Measurements from ENCODE around the gene ING5.
"Not testable (repeated sequence)": the region's sequence is repeated elsewhere in the genome, so short reads cannot be mapped to it uniquely, and the experiment has no call there.

Gene ING5

DNA sequence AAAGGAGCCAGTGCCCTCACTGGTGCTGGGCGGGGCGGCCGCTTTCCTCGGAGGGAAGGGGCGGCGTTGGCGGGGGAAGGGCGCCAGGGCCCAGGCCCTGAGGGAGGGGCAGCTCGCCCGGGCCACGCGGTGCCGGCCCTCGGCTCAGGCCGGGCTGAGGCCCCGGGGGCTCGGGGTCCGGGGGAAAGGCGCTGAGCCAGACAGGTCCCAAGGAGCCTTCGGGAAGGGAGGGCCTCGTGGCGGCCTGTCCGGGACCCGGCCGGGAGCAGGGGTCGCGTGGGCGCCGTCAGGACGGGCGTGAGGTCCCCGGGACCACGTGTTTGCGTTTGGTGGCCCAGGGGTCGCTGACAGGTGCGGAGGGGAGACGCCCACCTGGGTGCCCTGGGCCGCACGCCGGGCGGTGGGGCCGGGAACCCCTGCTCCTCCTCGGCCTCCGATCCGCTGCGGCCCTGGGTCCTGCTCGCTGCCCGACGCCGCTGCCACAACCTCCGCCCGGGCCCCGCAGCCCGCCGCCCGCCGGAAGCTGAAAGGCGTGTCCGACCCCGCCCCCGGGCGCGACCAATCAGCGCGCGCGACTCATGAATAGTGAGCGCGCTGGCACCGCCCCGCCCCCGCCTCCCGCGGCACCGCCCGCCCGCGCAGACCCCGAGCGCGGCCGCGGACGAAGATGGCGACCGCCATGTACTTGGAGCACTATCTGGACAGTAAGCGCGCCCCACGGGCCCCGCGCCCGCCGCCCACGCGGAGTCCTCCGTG, at the start of gene ING5:
ING5 (plus strand) TSS at position 641 of the 756 bp plus-strand sequence; CDS start at position 668, 27 bp downstream.
- in situ Hi-C loops (cut with MboI; ENCODE audit: low sequenced_read_pairs) = no loop called here

- in situ Hi-C loops (cut with MboI; ENCODE audit: low sequenced_read_pairs) = no loop called here
Measured at GRCh38 chr2:241652142-241652541, 49.7 kb upstream of the ING5 start.

DNA sequence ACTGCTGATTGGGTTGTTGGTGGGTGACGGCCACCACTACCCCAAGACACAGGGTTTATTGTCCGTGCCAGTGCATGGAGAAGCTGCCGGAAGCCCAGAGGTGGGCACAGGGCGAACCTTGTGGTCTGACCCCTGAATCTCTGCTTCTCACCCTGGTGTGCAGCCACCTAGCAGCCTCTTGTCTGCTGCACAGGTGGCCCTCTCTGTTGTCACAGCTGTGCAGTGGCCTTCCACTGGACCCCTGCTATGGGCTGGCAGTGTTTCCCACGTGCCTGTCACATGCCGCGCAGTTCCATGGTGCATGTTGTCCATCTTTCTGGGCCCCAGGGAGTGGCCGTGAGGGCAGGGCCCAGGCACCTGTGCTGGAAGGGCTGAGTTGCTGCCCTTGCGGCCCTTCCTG, 49.1 kb upstream of the ING5 start:
- in situ Hi-C loops (cut with MboI; ENCODE audit: low sequenced_read_pairs) = no loop called here

GRCh38 chr2:241653210-241653750, 48.6 kb upstream of the ING5 start:
- in situ Hi-C loops (cut with MboI; ENCODE audit: low sequenced_read_pairs) = no loop called here

DNA sequence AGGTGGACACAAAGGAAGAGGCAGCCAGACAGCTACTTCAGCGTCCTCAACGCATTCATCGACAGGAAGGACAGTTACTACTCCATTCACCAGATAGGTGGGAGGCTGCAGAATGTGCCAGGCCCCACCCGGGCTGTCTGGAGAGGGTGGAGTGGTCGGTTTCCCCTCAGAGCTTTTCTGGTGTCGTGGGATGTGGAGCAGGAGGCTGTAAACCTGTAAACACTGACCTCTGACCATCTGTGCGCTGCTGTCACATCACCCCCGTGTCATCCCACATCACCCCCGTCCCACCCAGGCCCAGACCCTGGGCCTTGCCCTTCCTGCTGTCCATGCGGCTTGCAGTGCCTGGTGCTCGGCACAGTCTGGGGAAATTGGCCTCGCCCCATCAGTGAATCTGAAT, 47.3 kb upstream of the ING5 start:
- in situ Hi-C loops (cut with MboI; ENCODE audit: low sequenced_read_pairs) = no loop called here

- in situ Hi-C loops (cut with MboI; ENCODE audit: low sequenced_read_pairs) = no loop called here
Measured at GRCh38 chr2:241655516-241656189, 46.2 kb upstream of the ING5 start.

GRCh38 chr2:241656190-241656741, 45.6 kb upstream of the ING5 start:
- in situ Hi-C loops (cut with MboI; ENCODE audit: low sequenced_read_pairs) = no loop called here

DNA sequence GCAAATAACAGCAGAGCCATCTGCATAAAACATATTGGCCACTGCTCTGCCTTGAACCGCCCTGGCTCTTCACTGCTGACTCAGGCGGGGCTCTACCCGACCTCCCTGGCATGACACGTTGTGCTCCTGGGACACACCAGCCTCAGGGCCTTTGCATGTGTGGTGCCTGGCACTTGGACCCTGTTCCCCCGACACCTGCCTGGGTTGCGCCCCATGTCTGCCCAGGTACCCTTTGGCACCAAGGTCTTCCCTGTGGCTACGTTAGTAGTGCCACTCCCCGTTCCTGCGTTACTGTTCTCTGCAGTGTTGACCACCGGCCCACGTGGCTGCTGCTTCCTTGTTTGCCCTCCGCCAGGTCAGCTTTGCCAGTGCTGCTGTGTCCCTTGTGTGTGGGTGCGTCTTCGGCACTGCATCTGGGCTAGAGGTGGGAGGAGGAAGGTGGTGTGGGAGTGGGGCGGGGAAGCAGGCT, 44.0 kb upstream of the ING5 start:
- in situ Hi-C loops (cut with MboI; ENCODE audit: low sequenced_read_pairs) = no loop called here

DNA sequence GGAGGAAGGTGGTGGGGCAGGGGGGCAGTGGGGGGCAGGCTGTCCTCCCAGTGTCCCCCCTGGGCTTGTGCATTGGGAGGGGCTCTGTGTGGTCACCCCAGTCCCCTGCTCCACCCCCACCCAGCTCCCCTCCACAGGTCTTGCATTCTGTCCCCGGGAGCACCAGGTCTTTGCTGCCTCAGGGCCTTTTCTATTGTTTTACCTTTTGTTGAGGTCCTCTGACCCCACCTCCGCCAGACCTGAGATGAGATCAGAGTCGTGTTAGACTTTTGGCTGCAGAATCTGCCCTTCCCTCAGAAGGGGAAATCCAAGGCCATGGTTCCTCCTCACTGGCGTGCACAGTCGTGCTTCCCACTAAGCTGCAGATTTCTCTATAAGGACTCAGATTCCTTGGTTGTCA, 43.5 kb upstream of the ING5 start:
- in situ Hi-C loops (cut with MboI; ENCODE audit: low sequenced_read_pairs) = no loop called here

DNA sequence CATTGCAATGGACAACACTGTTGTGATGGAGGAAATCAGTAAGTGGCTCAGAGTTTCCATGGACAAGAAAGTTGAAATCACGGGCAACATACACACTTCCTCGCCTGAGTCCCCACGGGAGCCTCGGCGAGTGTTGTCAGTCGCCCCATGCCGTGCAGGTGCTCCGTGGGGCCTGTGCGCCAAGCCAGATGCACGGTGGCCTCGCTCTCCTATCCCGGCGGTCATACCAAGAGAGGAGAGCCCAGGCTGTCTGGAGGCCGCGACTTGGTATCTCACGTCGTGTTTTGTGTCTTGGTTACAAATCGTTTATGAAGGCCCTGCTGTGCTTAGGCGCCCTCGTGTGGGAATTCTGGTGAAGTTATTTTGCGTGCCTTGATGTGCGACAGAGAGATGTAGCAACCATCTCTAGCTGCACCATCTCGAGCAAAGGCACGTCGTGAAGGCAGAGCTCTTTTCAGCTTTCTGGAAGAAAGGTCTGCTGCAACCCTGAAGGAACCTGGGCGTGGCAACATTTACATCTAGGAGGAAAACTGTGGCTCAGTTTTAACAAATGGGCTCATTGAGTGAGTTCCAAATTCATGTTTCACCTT, 42.6 kb upstream of the ING5 start:
- in situ Hi-C loops (cut with MboI; ENCODE audit: low sequenced_read_pairs) = no loop called here

- in situ Hi-C loops (cut with MboI; ENCODE audit: low sequenced_read_pairs) = no loop called here
Measured at GRCh38 chr2:241660593-241661213, 41.1 kb upstream of the ING5 start.

DNA sequence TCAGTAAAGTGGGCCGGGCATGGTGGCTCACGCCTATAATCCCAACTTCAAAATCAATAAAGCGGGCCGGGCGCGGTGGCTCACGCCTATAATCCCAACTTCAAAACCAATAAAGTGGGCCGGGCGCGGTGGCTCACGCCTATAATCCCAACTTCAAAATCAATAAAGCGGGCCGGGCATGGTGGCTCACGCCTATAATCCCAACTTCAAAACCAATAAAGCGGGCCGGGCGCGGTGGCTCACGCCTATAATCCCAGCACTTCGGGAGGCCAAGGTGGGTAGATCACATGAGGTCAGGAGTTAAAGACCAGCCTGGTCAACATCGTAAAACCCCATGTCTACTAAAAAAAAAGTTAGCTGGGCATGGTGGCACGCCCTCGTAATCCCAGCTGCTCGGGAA, 39.1 kb upstream of the ING5 start:
- in situ Hi-C loops (cut with MboI; ENCODE audit: low sequenced_read_pairs) = not testable (repeated sequence)

GRCh38 chr2:241665731-241666440, 36.0 kb upstream of the ING5 start:
- in situ Hi-C loops (cut with MboI; ENCODE audit: low sequenced_read_pairs) = no loop called here

- in situ Hi-C loops (cut with MboI; ENCODE audit: low sequenced_read_pairs) = no loop called here
Measured at GRCh38 chr2:241666627-241667400, 35.0 kb upstream of the ING5 start.

DNA sequence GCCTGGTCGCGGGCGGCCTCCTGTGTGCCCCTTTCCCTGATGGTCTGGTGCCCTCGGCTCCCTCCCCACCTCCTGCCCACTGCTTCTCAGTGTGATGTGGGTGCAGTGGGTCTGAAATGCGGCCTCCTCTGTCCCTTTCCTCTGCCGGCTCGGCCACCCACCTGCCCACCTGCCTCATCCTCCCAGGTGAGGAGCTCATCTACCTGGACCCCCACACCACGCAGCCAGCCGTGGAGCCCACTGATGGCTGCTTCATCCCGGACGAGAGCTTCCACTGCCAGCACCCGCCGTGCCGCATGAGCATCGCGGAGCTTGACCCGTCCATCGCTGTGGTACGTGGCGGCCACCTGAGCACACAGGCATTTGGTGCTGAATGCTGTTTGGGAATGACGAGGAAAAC, 33.5 kb upstream of the ING5 start:
- in situ Hi-C loops (cut with MboI; ENCODE audit: low sequenced_read_pairs) = no loop called here

GRCh38 chr2:241668839-241669238, 33.0 kb upstream of the ING5 start:
- in situ Hi-C loops (cut with MboI; ENCODE audit: low sequenced_read_pairs) = no loop called here

GRCh38 chr2:241670333-241671110, 31.3 kb upstream of the ING5 start:
- in situ Hi-C loops (cut with MboI; ENCODE audit: low sequenced_read_pairs) = no loop called here

GRCh38 chr2:241671457-241672240, 30.2 kb upstream of the ING5 start:
- in situ Hi-C loops (cut with MboI; ENCODE audit: low sequenced_read_pairs) = no loop called here
